Activated B cell treated with CpG ODN at 0.5 μM for 24 hours (primary cell): Measurements from ENCODE around the gene IL2RA. TPM values are rescaled to one million over a fixed set of nuclear protein-coding genes. Genes with fewer than 3 reads are reported as not detected.
A peak's percentile ranks its signal among the peaks of the same experiment; 100 is the strongest.

Experiments
- ATAC-seq: fragments of 200-7000 bp; cut with Tn5 transposase; one replicate; pipeline ENCODE4 v1.10.0; 2021; ENCODE audit warnings: low read depth, mild to moderate bottlenecking, moderate library complexity
- CTCF ChIA-PET: fragments of 350-600 bp; sonication (Branson Sonifier 250); formaldehyde crosslinking; loops from one replicate; lab custom pipeline; 2021; ENCODE audit warnings: antibody characterized with exemption; lab: Charles Lee
- POLR2A ChIA-PET: fragments of 350-600 bp; sonication (Branson Sonifier 250); formaldehyde crosslinking; loops from one replicate; lab custom pipeline; 2021; ENCODE audit warnings: antibody characterized with exemption; lab: Charles Lee
- DNase-seq: peaks from one replicate; pipeline ENCODE4 v3.0.0; 2022
- H3K27ac Mint-ChIP-seq: one replicate; pipeline ENCODE4 v1.8.0; 2020; ENCODE audit warnings: mixed read lengths
- H3K27me3 Mint-ChIP-seq: one replicate; pipeline ENCODE4 v1.8.0; 2021; ENCODE audit warnings: mixed read lengths
- H3K36me3 Mint-ChIP-seq: one replicate; pipeline ENCODE4 v1.8.0; 2021; ENCODE audit warnings: low read depth, mixed read lengths
- H3K4me1 Mint-ChIP-seq: one replicate; pipeline ENCODE4 v1.8.0; 2021; ENCODE audit warnings: mixed read lengths
- H3K4me3 Mint-ChIP-seq: one replicate; pipeline ENCODE4 v1.8.0; 2020; ENCODE audit warnings: mild to moderate bottlenecking, mixed read lengths
- H3K9me3 Mint-ChIP-seq: one replicate; pipeline ENCODE4 v1.8.0; 2020; ENCODE audit warnings: mixed read lengths
- CTCF ChIP-seq: fragments of 200-600 bp; IDR thresholded peaks from one replicate; pipeline ENCODE4 v1.8.0; 2022; ENCODE audit warnings: antibody characterized with exemption, mild to moderate bottlenecking
- intact Hi-C: fragments of 100-400 bp; cut with micrococcal nuclease; formaldehyde crosslinking; loops from one replicate; pipeline ENCODE4 v1.15.1; 2024
- total RNA-seq: library from RNA; stranded (reverse); gene quantifications from 2 replicates; pipeline ENCODE4 v1.2.3, GENCODE V29; 2022

IL2RA gene
- total RNA-seq, 1 donor from 2014 or later: 160 TPM

- H3K4me3 Mint-ChIP-seq: peak overlapping the region; percentile 53
- no peak for DNase-seq
- no peak for TF ChIP-seq CTCF
- intact Hi-C loops: no loop called here
- no peak for ATAC-seq
- ChIA-PET CTCF (interaction anchor here (1.1 to 7.3 kb wide), 2 partner anchors 15 to 57 kb away, joined by 3 to 79 read pairs; no protein-coding TSS in a partner anchor), POLR2A (interaction anchor here (1.2 to 9.0 kb wide), 4 partner anchors 9 to 19 kb away, joined by 3 to 339 read pairs (median 42); partner anchors contain the start of genes IL2RA and RBM17)
- H3K9me3 Mint-ChIP-seq: no peaks in the 10 kb centered on the region
- no peaks in the 10 kb centered on the region for H3K36me3 Mint-ChIP-seq
- peak overlapping the region; percentile 97 for H3K27ac Mint-ChIP-seq
- no peaks in the 10 kb centered on the region for H3K27me3 Mint-ChIP-seq
- peaks cover 90% of the 10 kb centered on the region for H3K4me1 Mint-ChIP-seq
Measured at GRCh38 chr10:6070660-6071059, 8.5 kb upstream of the IL2RA start.

- ChIA-PET CTCF (interaction anchor here (1.0 to 7.3 kb wide), 5 partner anchors 13 to 23 kb away, joined by 3 to 79 read pairs (median 7); no protein-coding TSS in a partner anchor), POLR2A (interaction anchor here (0.5 to 9.0 kb wide), 9 partner anchors 8 to 257 kb away, joined by 3 to 339 read pairs (median 4); partner anchors contain the start of genes IL2RA and PFKFB3)
- no peak for TF ChIP-seq CTCF
- peak overlapping the region; percentile 68 for H3K4me3 Mint-ChIP-seq
- H3K9me3 Mint-ChIP-seq: no peaks in the 10 kb centered on the region
- peak; percentile 35 for ATAC-seq
- no peaks in the 10 kb centered on the region for H3K27me3 Mint-ChIP-seq
- no peak for DNase-seq
- no peaks in the 10 kb centered on the region for H3K36me3 Mint-ChIP-seq
- peak overlapping the region; percentile 97 for H3K27ac Mint-ChIP-seq
- intact Hi-C loops: no loop called here
- peaks cover 97% of the 10 kb centered on the region for H3K4me1 Mint-ChIP-seq
Measured at GRCh38 chr10:6069081-6069931, 7.1 kb upstream of the IL2RA start.

- H3K27me3 Mint-ChIP-seq: no peaks in the 10 kb centered on the region
- peak overlapping the region; percentile 72 for H3K4me3 Mint-ChIP-seq
- POLR2A ChIA-PET: interaction anchor here (0.5 to 9.0 kb wide), 10 partner anchors 7 to 338 kb away, joined by 3 to 339 read pairs (median 5); partner anchors contain the start of genes IL2RA and PFKFB3
- DNase-seq (no peak), ATAC-seq (peak; percentile 72)
- no peak for TF ChIP-seq CTCF
- intact Hi-C loops: loop anchor here (1.0 kb wide), 2 partner anchors 9 to 20 kb away; no protein-coding TSS in a partner anchor
- no peaks in the 10 kb centered on the region for H3K9me3 Mint-ChIP-seq
- H3K4me1 Mint-ChIP-seq: peaks cover 93% of the 10 kb centered on the region
- CTCF ChIA-PET: interaction anchor here (1.4 to 7.3 kb wide), 4 partner anchors 12 to 17 kb away, joined by 6 to 79 read pairs (median 8); no protein-coding TSS in a partner anchor
- H3K36me3 Mint-ChIP-seq: no peaks in the 10 kb centered on the region
- peak overlapping the region; percentile 97 for H3K27ac Mint-ChIP-seq
Measured at GRCh38 chr10:6068422-6068821, 6.3 kb upstream of the IL2RA start.

GRCh38 chr10:6068006-6068405 is 5.8 kb upstream of the IL2RA start:
- DNase-seq (no peak), ATAC-seq (no peak)
- H3K4me3 Mint-ChIP-seq: peak overlapping the region; percentile 72
- intact Hi-C loops: loop anchor here (1.0 kb wide), 2 partner anchors 9 to 20 kb away; no protein-coding TSS in a partner anchor
- no peaks in the 10 kb centered on the region for H3K27me3 Mint-ChIP-seq
- H3K27ac Mint-ChIP-seq: peak overlapping the region; percentile 97
- CTCF ChIA-PET: interaction anchor here (1.4 to 7.3 kb wide), 4 partner anchors 11 to 18 kb away, joined by 6 to 79 read pairs (median 8); no protein-coding TSS in a partner anchor
- TF ChIP-seq CTCF: no peak
- peaks cover 90% of the 10 kb centered on the region for H3K4me1 Mint-ChIP-seq
- POLR2A ChIA-PET: interaction anchor here (0.6 to 9.0 kb wide), 8 partner anchors 7 to 338 kb away, joined by 3 to 339 read pairs (median 6); partner anchors contain the start of gene IL2RA
- no peaks in the 10 kb centered on the region for H3K9me3 Mint-ChIP-seq
- no peaks in the 10 kb centered on the region for H3K36me3 Mint-ChIP-seq
